RWPE2 (cell line): ENCODE results near the gene GLRA3.
A peak's percentile ranks its signal among the peaks of the same experiment; 100 is the strongest.

Source experiments
- ATAC-seq: fragments of 200-7000 bp; cut with Tn5 transposase; 3 replicates; pipeline ENCODE4 v1.9.1; 2021; ENCODE audit warnings: low read depth
- DNase-seq: peaks from one replicate; pipeline ENCODE4 v3.0.0-alpha.2; 2020; ENCODE audit warnings: low spot score
- H3K27ac ChIP-seq: fragments of 450-650 bp; 2 replicates; pipeline ENCODE4 v1.5.1; 2017; ENCODE audit warnings: mild to moderate bottlenecking; ENCODE audit not compliant: poor library complexity, severe bottlenecking
- H3K27me3 ChIP-seq: fragments of 250-450 bp; sonication (Bioruptor Pico); 2 replicates; pipeline ENCODE4 v1.5.1; 2021; ENCODE audit warnings: mild to moderate bottlenecking, moderate library complexity; ENCODE audit not compliant: insufficient read depth, poor library complexity, severe bottlenecking
- H3K36me3 ChIP-seq: fragments of 250-450 bp; sonication (Bioruptor Pico); 2 replicates; pipeline ENCODE4 v1.5.1; 2020; ENCODE audit warnings: low read depth, mild to moderate bottlenecking, moderate library complexity
- H3K4me1 ChIP-seq: fragments of 250-450 bp; sonication (Bioruptor Pico); 2 replicates; pipeline ENCODE4 v1.5.1; 2021; ENCODE audit warnings: mild to moderate bottlenecking, moderate library complexity; ENCODE audit not compliant: insufficient read depth, poor library complexity, severe bottlenecking
- H3K4me3 ChIP-seq: fragments of 250-450 bp; sonication (Bioruptor Pico); 2 replicates; pipeline ENCODE4 v1.5.1; 2021; ENCODE audit warnings: mild to moderate bottlenecking, moderate library complexity; ENCODE audit not compliant: severe bottlenecking
- H3K9me3 ChIP-seq: fragments of 250-450 bp; sonication (Bioruptor Pico); 2 replicates; pipeline ENCODE4 v1.5.1; 2021; ENCODE audit warnings: mild to moderate bottlenecking, moderate library complexity; ENCODE audit not compliant: severe bottlenecking
- CTCF ChIP-seq: fragments of 450-650 bp; IDR thresholded peaks from one replicate; pipeline ENCODE4 v1.5.1; 2017; ENCODE audit warnings: mild to moderate bottlenecking, moderate library complexity; ENCODE audit not compliant: poor library complexity, severe bottlenecking

Gene GLRA3

GRCh38 chr4:174665799-174666198 lies 163.2 kb downstream of the GLRA3 start:
- no peak for TF ChIP-seq CTCF
- Histone ChIP-seq H3K4me3 (no peak overlapping the region), H3K9me3 (no peaks in the 10 kb centered on the region), H3K27me3 (no peaks in the 10 kb centered on the region), H3K4me1 (peaks cover 4% of the 10 kb centered on the region), H3K27ac (no peak overlapping the region), H3K36me3 (no peaks in the 10 kb centered on the region)
- ATAC-seq (no peak), DNase-seq (no peak)

- no peaks in the 10 kb centered on the region for H3K9me3 ChIP-seq
- H3K27ac ChIP-seq, result no peak overlapping the region
- ATAC-seq, result peak; percentile 58; the same call in 1 of the 3 replicates
- H3K36me3 ChIP-seq, result no peaks in the 10 kb centered on the region
- no peaks in the 10 kb centered on the region for H3K27me3 ChIP-seq
- no peaks in the 10 kb centered on the region for H3K4me1 ChIP-seq
- H3K4me3 ChIP-seq, result no peak overlapping the region
- DNase-seq, result no peak
- no peak for TF ChIP-seq CTCF
Measured at GRCh38 chr4:174663216-174663615, 165.8 kb downstream of the GLRA3 start.

- H3K27ac ChIP-seq, result no peak overlapping the region
- no peak for TF ChIP-seq CTCF
- no peak for DNase-seq
- no peaks in the 10 kb centered on the region for H3K4me1 ChIP-seq
- ATAC-seq, result no peak
- no peaks in the 10 kb centered on the region for H3K9me3 ChIP-seq
- H3K36me3 ChIP-seq, result no peaks in the 10 kb centered on the region
- H3K4me3 ChIP-seq, result no peak overlapping the region
- H3K27me3 ChIP-seq, result no peaks in the 10 kb centered on the region
Measured at GRCh38 chr4:174658246-174658645, 170.8 kb downstream of the GLRA3 start.

GRCh38 chr4:174657472-174657871 lies 171.6 kb downstream of the GLRA3 start:
- H3K4me3 ChIP-seq, result no peak overlapping the region
- no peak for TF ChIP-seq CTCF
- DNase-seq, result no peak

GRCh38 chr4:174654634-174655033 lies 174.4 kb downstream of the GLRA3 start:
- Histone ChIP-seq H3K36me3 (no peaks in the 10 kb centered on the region), H3K27me3 (no peaks in the 10 kb centered on the region), H3K27ac (no peak overlapping the region), H3K4me3 (no peak overlapping the region), H3K4me1 (no peaks in the 10 kb centered on the region), H3K9me3 (no peaks in the 10 kb centered on the region)
- no peak for TF ChIP-seq CTCF
- ATAC-seq, result no peak
- DNase-seq, result no peak

More at GRCh38 chr4:174657472-174657871, 171.6 kb downstream of the GLRA3 start:
- H3K4me1 ChIP-seq, result no peaks in the 10 kb centered on the region
- no peaks in the 10 kb centered on the region for H3K27me3 ChIP-seq
- ATAC-seq, result no peak
- no peaks in the 10 kb centered on the region for H3K36me3 ChIP-seq
- H3K9me3 ChIP-seq, result no peaks in the 10 kb centered on the region
- no peak overlapping the region for H3K27ac ChIP-seq
